ENCODE data around the gene NSMCE4A.

- no peak for TF ChIP-seq CEBPB (IDR thresholded peaks at IDR 0.05; ENCODE audit: low read depth, low read length)
- no peak for TF ChIP-seq POLR2A (IDR thresholded peaks at IDR 0.05; ENCODE audit: low read depth, low read length)
Measured at GRCh38 chr10:121914661-121915060, 60.4 kb downstream of the NSMCE4A start.

Measured in IMR-90 (cell line).